LHCN-M2 (cell line): ENCODE results near the gene KRT34. TPM values are rescaled to one million over a fixed set of nuclear protein-coding genes. Genes with fewer than 3 reads are reported as not detected.

Experiments used
- DNase-seq: peaks from one replicate; pipeline ENCODE4 v3.0.0-alpha.2; 2012; ENCODE audit warnings: low read depth
- total RNA-seq: library from RNA; depleted of rRNA; stranded (reverse); fragments of >200 nt; gene quantifications from 2 replicates; pipeline ENCODE4 v1.2.3, GENCODE V29; 2014; rRNA removed

KRT34 gene
- total RNA-seq, 1 experiment from 2014 or later = 0.29 TPM

DNA sequence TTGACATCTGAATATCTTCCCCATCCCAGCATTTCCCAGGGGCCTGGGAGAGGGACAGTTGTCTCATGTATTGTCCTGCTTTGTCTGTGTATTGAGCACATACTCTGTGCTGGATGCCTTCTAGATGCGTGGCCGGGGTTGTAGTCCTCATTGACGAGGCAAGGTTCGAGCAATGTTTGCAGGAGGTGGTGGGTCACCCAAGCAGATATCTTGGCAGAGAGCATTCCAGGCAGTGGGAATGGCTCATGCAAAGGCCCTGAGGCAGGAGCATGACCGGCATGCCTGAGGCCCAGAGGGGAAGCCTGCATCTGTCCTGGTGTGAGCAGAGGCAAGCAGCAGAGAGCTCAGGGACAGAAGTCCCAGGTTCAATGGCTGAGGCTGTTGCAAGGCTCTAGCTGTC, 49.0 kb downstream of the KRT34 start:
- no peak for DNase-seq

DNA sequence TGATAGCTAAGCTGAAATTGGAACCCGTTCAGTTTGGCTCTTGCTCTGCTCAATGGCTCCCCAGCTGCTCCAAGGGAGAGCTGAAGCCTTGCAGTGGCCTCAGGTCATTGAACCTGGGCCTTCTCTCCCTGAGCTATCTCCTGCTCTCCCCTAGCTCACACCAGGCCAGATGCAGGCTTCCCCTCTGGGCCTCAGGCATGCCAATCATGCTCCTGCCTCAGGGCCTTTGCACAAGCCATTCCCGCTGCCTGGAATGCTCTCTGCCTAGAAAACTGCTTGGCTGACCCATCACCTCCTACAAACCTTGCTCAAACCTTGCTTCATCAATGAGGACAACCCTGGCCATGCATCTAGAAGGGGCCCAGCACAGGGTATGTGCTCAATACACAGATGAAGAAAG, 49.9 kb downstream of the KRT34 start:
- no peak for DNase-seq

DNA sequence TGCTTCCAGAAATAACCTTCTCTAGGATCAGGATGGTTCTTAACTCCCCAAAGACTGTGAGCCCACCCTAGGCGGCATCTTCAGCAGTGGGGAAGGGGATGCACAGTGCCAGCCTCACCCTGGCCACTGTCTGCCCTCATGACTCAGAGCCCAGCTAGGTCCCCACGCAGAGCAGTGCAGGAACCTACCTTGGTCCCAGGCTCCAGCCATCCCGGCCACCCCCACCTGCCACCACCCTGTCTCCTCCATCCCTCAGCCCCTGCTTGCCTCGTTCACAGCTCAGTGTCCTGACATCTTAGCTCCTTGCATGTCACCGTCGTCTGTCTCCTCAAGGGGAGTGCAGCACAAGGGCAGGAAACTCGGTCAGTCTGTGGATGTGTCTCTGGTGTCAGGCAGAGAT, 50.5 kb downstream of the KRT34 start:
- no peak for DNase-seq

DNA sequence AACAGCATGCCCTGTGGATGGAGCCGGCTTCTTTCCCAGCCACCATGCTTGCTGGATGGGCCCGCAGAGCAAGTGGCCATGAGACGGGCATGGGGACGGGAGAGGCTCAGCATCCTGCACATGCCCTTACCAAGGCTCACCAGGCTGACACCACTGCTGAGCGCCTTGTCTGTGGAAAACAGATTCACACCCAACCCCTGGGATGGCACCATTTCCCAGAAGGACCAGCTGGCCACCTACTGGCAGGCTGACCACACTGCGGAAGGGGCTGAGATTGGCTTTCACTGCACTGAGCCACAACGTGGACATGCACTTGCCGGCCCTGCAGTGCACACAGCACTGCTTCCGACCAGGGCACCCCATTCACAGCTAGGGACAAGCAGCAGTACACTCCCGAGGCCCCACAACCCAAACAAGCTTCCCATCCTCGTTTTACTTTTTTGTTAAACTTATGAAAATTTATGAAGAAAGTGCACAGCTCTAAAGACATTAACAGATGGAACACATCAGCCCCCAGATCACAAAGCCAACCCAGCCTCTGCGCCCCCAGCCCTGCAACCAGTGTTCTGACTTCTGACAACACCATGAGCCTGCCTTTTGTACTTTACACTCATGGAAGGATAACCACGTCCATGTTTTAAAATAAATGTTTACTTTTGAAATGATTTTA, 52.7 kb downstream of the KRT34 start:
- peak; percentile 38 for DNase-seq

DNA sequence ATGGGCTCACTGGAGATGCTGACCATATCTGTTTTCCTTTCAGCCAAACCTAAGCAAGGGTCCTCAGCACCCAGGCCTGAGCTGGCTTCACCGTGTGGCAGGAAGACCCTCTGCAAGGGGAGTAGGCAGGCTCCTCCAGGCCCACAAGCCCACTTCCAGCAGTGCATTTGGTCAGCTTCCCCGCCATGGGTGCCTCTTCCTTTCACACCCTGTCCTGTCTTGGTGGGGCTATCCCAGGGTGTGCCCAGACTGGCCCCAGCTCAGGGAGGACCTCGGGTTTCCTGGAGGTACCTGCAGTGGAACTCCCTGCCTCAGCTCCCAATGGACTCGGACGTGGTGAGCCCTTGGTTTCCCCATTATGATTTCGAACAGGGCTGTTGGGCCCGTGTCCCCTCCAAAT, 53.9 kb downstream of the KRT34 start:
- DNase-seq = no peak

Other genes with a start within 250 kb of the KRT34 start
- gene KRTAP4-6, start 241.8 kb downstream of the KRT34 start, total RNA-seq = not detected in 2 replicates
- gene KRTAP4-5, start 232.5 kb downstream of the KRT34 start, total RNA-seq = not detected in 2 replicates
- not detected in 2 replicates for gene KRTAP4-4, start 221.6 kb downstream of the KRT34 start, total RNA-seq
- gene KRTAP4-3, start 214.1 kb downstream of the KRT34 start, total RNA-seq = not detected in 2 replicates
- gene KRTAP4-2, start 204.1 kb downstream of the KRT34 start, total RNA-seq = not detected in 2 replicates
- gene KRTAP4-1, start 197.4 kb downstream of the KRT34 start, total RNA-seq = not detected in 2 replicates
- not detected in 2 replicates for gene KRTAP9-1, start 192.4 kb downstream of the KRT34 start, total RNA-seq
- not detected in 2 replicates for gene KRTAP9-2, start 155.7 kb downstream of the KRT34 start, total RNA-seq
- not detected in 2 replicates for gene KRTAP9-3, start 149.9 kb downstream of the KRT34 start, total RNA-seq
- gene KRTAP9-8, start 144.3 kb downstream of the KRT34 start, total RNA-seq = not detected in 2 replicates
- not detected in 2 replicates for gene KRTAP9-4, start 132.6 kb downstream of the KRT34 start, total RNA-seq
- gene KRTAP9-9, start 126.9 kb downstream of the KRT34 start, total RNA-seq = not detected in 2 replicates
- not detected in 2 replicates for gene KRTAP9-6, start 116.9 kb downstream of the KRT34 start, total RNA-seq
- not detected in 2 replicates for gene KRTAP9-7, start 106.6 kb downstream of the KRT34 start, total RNA-seq
- not detected in 2 replicates for gene KRTAP29-1, start 79.5 kb downstream of the KRT34 start, total RNA-seq
- gene KRTAP16-1, start 73.0 kb downstream of the KRT34 start, total RNA-seq = not detected in 2 replicates
- not detected in 2 replicates for gene KRTAP17-1, start 66.6 kb downstream of the KRT34 start, total RNA-seq
- gene KRT33A, start 31.5 kb downstream of the KRT34 start, total RNA-seq = not detected in 2 replicates
- not detected in 2 replicates for gene KRT33B, start 12.5 kb downstream of the KRT34 start, total RNA-seq
- gene KRT31, start 15.3 kb upstream of the KRT34 start, total RNA-seq = not detected in 2 replicates
- gene KRT37, start 42.3 kb upstream of the KRT34 start, total RNA-seq = not detected in 2 replicates
- not detected in 2 replicates for gene KRT38, start 58.7 kb upstream of the KRT34 start, total RNA-seq
- not detected in 2 replicates for gene KRT32, start 85.1 kb upstream of the KRT34 start, total RNA-seq
- gene KRT35, start 98.8 kb upstream of the KRT34 start, total RNA-seq = not detected in 2 replicates
- gene KRT36, start 107.6 kb upstream of the KRT34 start, total RNA-seq = not detected in 2 replicates
- not detected in 2 replicates for gene KRT13, start 123.3 kb upstream of the KRT34 start, total RNA-seq
- 0.19 and 0.46 TPM in 2 replicates for gene KRT15, start 136.6 kb upstream of the KRT34 start, total RNA-seq
- not detected in 2 replicates for gene KRT19, start 146.0 kb upstream of the KRT34 start, total RNA-seq
- not detected in 2 replicates for gene KRT9, start 189.8 kb upstream of the KRT34 start, total RNA-seq
- gene KRT14, start 204.6 kb upstream of the KRT34 start, total RNA-seq = not detected in 2 replicates
- gene KRT16, start 230.5 kb upstream of the KRT34 start, total RNA-seq = not detected in 2 replicates
- 6.9 and 11.0 TPM in 2 replicates for gene KRT17, start 242.3 kb upstream of the KRT34 start, total RNA-seq